ENCODE data around the gene TTC6. TPM values are rescaled to one million over a fixed set of nuclear protein-coding genes. Genes with fewer than 3 reads are reported as not detected.

Gene TTC6
- total RNA-seq, 1 donor, result under 0.01 TPM

DNA sequence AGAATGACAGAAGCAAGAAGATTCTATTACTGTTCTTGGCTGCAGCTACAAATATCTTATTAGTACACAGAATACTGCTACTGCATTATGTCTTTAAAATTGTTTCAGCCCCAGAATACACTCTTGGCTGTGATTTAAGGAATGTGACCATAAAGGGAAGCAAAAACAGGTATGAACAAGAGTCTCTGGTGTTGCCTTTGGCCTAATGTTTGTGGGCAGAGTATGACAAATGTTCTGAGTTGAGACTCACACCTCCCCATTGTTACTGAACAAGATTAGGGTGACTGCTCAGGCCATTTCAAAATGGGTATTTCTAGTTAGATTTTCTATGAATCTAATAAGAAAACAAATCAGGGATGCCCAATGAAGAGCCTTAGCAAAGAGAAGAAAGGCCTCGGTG is 28.5 kb downstream of the TTC6 start:
- no peak overlapping the region for H3K4me3 ChIP-seq (ENCODE audit: low read depth, low read length)
- TF ChIP-seq, protein P1, sequence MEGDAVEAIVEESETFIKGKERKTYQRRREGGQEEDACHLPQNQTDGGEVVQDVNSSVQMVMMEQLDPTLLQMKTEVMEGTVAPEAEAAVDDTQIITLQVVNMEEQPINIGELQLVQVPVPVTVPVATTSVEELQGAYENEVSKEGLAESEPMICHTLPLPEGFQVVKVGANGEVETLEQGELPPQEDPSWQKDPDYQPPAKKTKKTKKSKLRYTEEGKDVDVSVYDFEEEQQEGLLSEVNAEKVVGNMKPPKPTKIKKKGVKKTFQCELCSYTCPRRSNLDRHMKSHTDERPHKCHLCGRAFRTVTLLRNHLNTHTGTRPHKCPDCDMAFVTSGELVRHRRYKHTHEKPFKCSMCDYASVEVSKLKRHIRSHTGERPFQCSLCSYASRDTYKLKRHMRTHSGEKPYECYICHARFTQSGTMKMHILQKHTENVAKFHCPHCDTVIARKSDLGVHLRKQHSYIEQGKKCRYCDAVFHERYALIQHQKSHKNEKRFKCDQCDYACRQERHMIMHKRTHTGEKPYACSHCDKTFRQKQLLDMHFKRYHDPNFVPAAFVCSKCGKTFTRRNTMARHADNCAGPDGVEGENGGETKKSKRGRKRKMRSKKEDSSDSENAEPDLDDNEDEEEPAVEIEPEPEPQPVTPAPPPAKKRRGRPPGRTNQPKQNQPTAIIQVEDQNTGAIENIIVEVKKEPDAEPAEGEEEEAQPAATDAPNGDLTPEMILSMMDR (IDR thresholded peaks at IDR 0.05; ENCODE audit: insufficient read depth, low read depth, low read length), result no peak
- no peak for DNase-seq (ENCODE audit: low read depth)

DNA sequence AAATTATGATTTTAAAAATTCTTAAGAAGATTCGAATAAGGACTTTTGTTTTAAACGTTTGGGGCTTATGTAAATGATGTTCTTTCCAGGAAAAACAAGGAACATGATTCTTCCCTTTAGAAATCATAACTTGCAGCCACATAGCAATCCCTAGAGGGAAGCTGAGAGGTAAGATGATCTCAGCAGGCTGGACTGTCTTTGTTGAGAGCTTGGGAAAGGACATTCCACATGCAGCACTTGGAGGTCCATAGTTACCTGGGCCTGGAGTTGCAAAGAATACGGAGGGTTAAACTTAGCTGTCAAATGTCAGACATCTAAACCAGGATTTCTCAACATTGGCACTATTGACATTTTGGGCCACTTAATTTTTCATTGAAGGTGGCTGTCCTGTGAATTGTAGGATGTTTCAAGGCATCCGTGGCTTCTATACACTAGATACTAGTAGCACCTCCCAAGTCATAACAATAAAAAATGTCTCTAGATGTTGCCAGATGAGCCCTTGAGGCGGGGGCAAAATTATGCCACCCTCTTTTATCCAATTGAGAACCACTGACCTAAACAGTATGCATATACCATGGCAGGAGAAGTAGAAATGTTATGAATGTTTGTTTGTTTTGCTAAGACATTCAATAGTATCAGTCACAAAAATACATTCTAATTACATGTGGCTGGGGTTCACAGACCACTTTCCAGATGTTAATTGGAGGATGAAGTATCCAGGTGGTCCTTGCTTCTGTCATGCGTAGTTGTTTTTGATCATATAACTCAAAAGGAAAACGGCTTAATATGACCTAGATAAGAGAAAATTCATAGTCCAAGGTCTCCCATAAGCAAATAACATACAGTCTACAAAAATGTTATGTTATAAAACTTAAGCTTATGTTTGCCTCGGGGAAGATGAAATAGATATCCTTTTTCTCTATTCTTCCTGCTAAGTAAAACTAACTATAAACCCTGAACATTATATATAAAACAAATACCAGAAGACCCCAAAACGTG is 30.5 kb downstream of the TTC6 start:
- H3K4me3 ChIP-seq (ENCODE audit: low read depth, low read length), result no peak overlapping the region
- no peak for DNase-seq (ENCODE audit: low read depth)
- TF ChIP-seq, protein P1 (IDR thresholded peaks at IDR 0.05; ENCODE audit: insufficient read depth, low read depth, low read length), result no peak

DNA sequence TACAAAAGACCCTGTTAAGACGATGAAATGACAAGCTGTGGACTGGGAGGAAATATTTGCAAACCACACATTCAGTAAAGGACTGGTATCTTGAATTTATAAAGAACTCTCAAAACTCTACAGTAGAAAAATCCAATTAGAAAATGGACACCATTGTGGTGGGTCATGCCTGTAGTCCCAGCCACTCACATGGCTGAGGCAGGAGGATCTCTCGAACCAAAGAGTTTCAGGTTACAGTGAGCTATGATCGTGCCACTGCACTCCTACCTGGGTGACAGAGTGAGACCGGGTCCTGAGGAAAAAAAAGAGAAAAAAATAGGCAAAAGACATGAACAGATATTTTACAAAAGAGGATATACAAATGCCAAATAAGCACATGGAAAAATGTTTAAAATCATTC is 41.9 kb downstream of the TTC6 start:
- TF ChIP-seq, protein P1 (IDR thresholded peaks at IDR 0.05; ENCODE audit: insufficient read depth, low read depth, low read length), result no peak
- no peak for DNase-seq (ENCODE audit: low read depth)
- H3K4me3 ChIP-seq (ENCODE audit: low read depth, low read length), result no peak overlapping the region

DNA sequence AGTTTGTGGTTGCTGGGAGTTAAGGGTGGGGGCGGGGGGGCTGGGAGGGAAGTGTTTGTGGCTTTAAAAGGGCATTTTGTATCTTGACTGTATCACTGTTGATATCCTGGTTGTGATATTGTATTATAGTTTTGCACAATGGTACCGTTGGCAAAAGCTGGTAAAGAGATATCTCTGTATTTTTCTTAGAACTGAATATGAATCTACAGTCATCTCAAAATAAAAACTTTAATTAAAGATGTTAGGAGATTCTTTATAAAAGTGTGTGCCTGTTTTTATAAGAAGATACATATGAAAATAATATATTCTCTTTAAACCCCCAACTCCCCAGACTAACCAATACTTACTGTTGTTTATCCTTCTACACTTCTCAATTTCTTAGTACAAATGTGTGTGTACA is 43.2 kb downstream of the TTC6 start:
- no peak overlapping the region for H3K4me3 ChIP-seq (ENCODE audit: low read depth, low read length)
- no peak for DNase-seq (ENCODE audit: low read depth)
- TF ChIP-seq, protein P1 (IDR thresholded peaks at IDR 0.05; ENCODE audit: insufficient read depth, low read depth, low read length), result no peak

DNA sequence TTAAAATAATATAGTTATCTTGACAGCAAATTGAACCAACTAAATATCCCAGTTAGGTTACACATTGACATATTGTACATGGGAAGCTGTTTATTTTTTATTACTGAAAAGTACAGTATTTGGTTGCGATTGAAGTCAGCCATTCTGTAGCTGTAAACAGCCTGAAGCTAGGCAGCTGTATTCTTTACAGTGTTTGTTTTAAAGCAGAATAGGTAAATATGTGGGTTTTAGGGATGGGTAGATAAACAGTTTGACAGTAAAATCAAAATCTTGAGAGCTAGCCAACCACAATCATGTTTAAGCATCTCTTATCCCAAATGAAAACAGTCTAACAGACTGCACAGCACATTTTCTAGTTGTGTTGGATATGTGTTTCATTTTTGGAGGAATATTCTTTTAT is 45.7 kb downstream of the TTC6 start:
- no peak overlapping the region for H3K4me3 ChIP-seq (ENCODE audit: low read depth, low read length)
- DNase-seq (ENCODE audit: low read depth), result peak; percentile 20
- TF ChIP-seq, protein P1 (IDR thresholded peaks at IDR 0.05; ENCODE audit: insufficient read depth, low read depth, low read length), result no peak

DNA sequence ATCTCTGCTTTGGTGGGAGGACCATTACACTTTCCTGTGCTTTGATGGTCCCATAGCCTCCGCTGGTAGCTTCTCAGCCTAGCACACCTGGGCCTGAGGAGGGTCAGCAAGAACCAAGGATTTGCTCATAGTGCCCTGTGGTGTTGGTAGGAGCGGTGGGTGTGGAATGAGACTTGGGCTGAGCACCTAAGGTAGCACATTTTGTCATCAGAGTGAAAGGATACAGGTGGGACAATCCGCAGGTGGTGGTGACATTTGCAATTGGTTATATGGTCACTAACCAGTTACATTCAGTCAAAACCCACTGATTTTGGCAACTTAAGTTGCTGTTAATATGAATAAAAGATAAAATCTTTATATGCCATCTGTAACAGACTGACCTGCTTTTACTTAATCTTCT is 46.7 kb downstream of the TTC6 start:
- H3K4me3 ChIP-seq (ENCODE audit: low read depth, low read length), result no peak overlapping the region
- no peak for DNase-seq (ENCODE audit: low read depth)
- TF ChIP-seq, protein P1 (IDR thresholded peaks at IDR 0.05; ENCODE audit: insufficient read depth, low read depth, low read length), result no peak

Data from fibroblast of villous mesenchyme (primary cell).